ENCODE data around the gene BZW2.
"Not testable (repeated sequence)": the region's sequence is repeated elsewhere in the genome, so short reads cannot be mapped to it uniquely, and the experiment has no call there.

Gene BZW2

GRCh38 chr7:16671811-16672210 lies 25.8 kb downstream of the BZW2 start:
- Histone ChIP-seq H3K4me3 (replicated peaks; ENCODE audit: low read depth, low read length) (no peak overlapping the region), H3K27me3 (replicated peaks; ENCODE audit: control insufficient read depth, insufficient read depth, low read length) (no peaks in the 10 kb centered on the region), H3K36me3 (ENCODE audit: control insufficient read depth, insufficient read depth, low read length) (no peaks in the 10 kb centered on the region)
- no peak for DNase-seq (ENCODE audit: extremely low read depth, insufficient read length)
- TF ChIP-seq, protein P1, sequence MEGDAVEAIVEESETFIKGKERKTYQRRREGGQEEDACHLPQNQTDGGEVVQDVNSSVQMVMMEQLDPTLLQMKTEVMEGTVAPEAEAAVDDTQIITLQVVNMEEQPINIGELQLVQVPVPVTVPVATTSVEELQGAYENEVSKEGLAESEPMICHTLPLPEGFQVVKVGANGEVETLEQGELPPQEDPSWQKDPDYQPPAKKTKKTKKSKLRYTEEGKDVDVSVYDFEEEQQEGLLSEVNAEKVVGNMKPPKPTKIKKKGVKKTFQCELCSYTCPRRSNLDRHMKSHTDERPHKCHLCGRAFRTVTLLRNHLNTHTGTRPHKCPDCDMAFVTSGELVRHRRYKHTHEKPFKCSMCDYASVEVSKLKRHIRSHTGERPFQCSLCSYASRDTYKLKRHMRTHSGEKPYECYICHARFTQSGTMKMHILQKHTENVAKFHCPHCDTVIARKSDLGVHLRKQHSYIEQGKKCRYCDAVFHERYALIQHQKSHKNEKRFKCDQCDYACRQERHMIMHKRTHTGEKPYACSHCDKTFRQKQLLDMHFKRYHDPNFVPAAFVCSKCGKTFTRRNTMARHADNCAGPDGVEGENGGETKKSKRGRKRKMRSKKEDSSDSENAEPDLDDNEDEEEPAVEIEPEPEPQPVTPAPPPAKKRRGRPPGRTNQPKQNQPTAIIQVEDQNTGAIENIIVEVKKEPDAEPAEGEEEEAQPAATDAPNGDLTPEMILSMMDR (IDR thresholded peaks at IDR 0.05; ENCODE audit: insufficient read depth, low read length, poor library complexity, severe bottlenecking): no peak

- no peak overlapping the region for H3K4me3 ChIP-seq (replicated peaks; ENCODE audit: low read depth, low read length)
- no peak for DNase-seq (ENCODE audit: extremely low read depth, insufficient read length)
- no peaks in the 10 kb centered on the region for H3K36me3 ChIP-seq (ENCODE audit: control insufficient read depth, insufficient read depth, low read length)
- TF ChIP-seq, protein P1 (IDR thresholded peaks at IDR 0.05; ENCODE audit: insufficient read depth, low read length, poor library complexity, severe bottlenecking): no peak
- no peaks in the 10 kb centered on the region for H3K27me3 ChIP-seq (replicated peaks; ENCODE audit: control insufficient read depth, insufficient read depth, low read length)
These were observed 29.3 kb downstream of the BZW2 start for GRCh38 chr7:16675277-16675676.

- DNase-seq (ENCODE audit: extremely low read depth, insufficient read length): no peak
- TF ChIP-seq, protein P1 (IDR thresholded peaks at IDR 0.05; ENCODE audit: insufficient read depth, low read length, poor library complexity, severe bottlenecking): no peak
- H3K4me3 ChIP-seq (replicated peaks; ENCODE audit: low read depth, low read length): no peak overlapping the region
- no peaks in the 10 kb centered on the region for H3K36me3 ChIP-seq (ENCODE audit: control insufficient read depth, insufficient read depth, low read length)
- no peaks in the 10 kb centered on the region for H3K27me3 ChIP-seq (replicated peaks; ENCODE audit: control insufficient read depth, insufficient read depth, low read length)
These were observed 32.1 kb downstream of the BZW2 start for GRCh38 chr7:16677978-16678494.

- H3K36me3 ChIP-seq (ENCODE audit: control insufficient read depth, insufficient read depth, low read length); DNase-seq (ENCODE audit: extremely low read depth, insufficient read length): not testable (repeated sequence)
These were observed 32.9 kb downstream of the BZW2 start for GRCh38 chr7:16678645-16679566.

DNA sequence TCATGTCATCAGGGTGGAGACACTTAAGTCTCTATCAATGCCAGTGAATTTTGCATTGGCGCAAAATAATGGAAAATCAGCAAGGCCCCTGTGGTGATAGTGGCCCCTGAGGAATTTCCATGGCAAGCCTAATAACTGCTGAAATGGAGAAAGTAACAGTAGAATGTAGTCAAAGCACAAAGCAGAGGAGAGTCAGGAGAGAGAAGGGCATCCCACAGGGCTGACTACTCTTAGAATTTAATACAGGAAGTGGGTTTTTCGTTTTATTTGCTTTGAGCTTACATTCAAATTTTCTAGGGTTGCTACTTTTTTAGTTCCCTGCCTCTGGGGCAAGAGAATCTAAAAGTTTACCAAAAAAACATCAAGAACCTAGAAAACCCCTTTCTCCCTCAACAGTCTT lies 39.0 kb downstream of the BZW2 start:
- DNase-seq (ENCODE audit: extremely low read depth, insufficient read length): no peak
- H3K4me3 ChIP-seq (replicated peaks; ENCODE audit: low read depth, low read length): no peak overlapping the region
- TF ChIP-seq, protein P1 (IDR thresholded peaks at IDR 0.05; ENCODE audit: insufficient read depth, low read length, poor library complexity, severe bottlenecking): no peak
- no peaks in the 10 kb centered on the region for H3K27me3 ChIP-seq (replicated peaks; ENCODE audit: control insufficient read depth, insufficient read depth, low read length)
- H3K36me3 ChIP-seq (ENCODE audit: control insufficient read depth, insufficient read depth, low read length): no peaks in the 10 kb centered on the region

More at GRCh38 chr7:16678645-16679566, 32.9 kb downstream of the BZW2 start:
- not testable (repeated sequence) for H3K4me3 ChIP-seq (replicated peaks; ENCODE audit: low read depth, low read length); H3K27me3 ChIP-seq (replicated peaks; ENCODE audit: control insufficient read depth, insufficient read depth, low read length)

DNA sequence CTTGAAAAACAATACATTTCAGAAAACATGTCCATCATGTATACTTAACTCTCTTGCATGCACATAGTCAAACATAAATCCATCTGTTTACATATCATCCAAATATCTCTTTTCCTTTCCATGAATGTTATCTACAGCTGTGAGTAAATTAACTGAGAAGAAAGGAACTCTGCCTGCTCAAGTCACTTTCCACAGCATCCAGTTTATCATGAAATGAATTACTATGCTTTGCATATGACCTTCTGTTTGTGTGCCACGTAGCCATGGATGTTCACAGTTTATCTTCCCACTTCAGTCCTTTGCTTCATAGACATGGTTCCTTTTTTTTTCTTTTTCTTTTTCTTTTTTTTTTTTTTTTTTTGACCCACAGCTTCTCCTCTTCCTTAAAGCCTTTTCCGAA lies 39.6 kb downstream of the BZW2 start:
- DNase-seq (ENCODE audit: extremely low read depth, insufficient read length): no peak
- Histone ChIP-seq H3K4me3 (replicated peaks; ENCODE audit: low read depth, low read length) (no peak overlapping the region), H3K36me3 (ENCODE audit: control insufficient read depth, insufficient read depth, low read length) (no peaks in the 10 kb centered on the region), H3K27me3 (replicated peaks; ENCODE audit: control insufficient read depth, insufficient read depth, low read length) (no peaks in the 10 kb centered on the region)
- TF ChIP-seq, protein P1 (IDR thresholded peaks at IDR 0.05; ENCODE audit: insufficient read depth, low read length, poor library complexity, severe bottlenecking): no peak

Measured in GM06990 (cell line).